H1 (cell line): ENCODE results near the gene SHISA6. TPM values are rescaled to one million over a fixed set of nuclear protein-coding genes. Genes with fewer than 3 reads are reported as not detected.

Experiments
- CTCF ChIA-PET: fragments of 300-600 bp; sonication (Branson Sonifier 250); formaldehyde crosslinking; loops from one replicate; lab custom pipeline; 2021; ENCODE audit not compliant: partially characterized antibody; lab: Charles Lee
- POLR2A ChIA-PET: fragments of 300-600 bp; sonication (Branson Sonifier 250); formaldehyde crosslinking; loops from one replicate; lab custom pipeline; 2021; ENCODE audit warnings: inconsistent platforms; ENCODE audit not compliant: partially characterized antibody; lab: Charles Lee
- DNase-seq, 2 experiments: peaks; one replicate each; pipeline versions ENCODE4 v3.0.0 to v3.0.0-alpha.2; 2010 to 2022; ENCODE audit warnings: low spot score in 2 of 2, low read depth in 1 of 2, mixed read lengths in 1 of 2
- FAIRE-seq: peaks from 2 replicates; lab custom pipeline; 2011; peaks lifted over from hg19 to GRCh38; lab: Jason Lieb, UNC
- H2AFZ ChIP-seq: 2 replicates; pipeline ENCODE4 v1.8.1; 2012; ENCODE audit warnings: low read length, inconsistent platforms
- H2AK5ac ChIP-seq: 2 replicates; pipeline ENCODE4 v1.6.1; 2013; ENCODE audit warnings: low read depth, low read length
- H2BK120ac ChIP-seq: replicated peaks from 2 replicates; pipeline ENCODE3; 2013; ENCODE audit warnings: low read depth, low read length, inconsistent platforms
- H2BK12ac ChIP-seq: 2 replicates; pipeline ENCODE4 v1.6.1; 2013; ENCODE audit warnings: low read depth, low read length
- H2BK15ac ChIP-seq: 2 replicates; pipeline ENCODE4 v1.6.1; 2013; ENCODE audit warnings: low read length
- H2BK20ac ChIP-seq: 2 replicates; pipeline ENCODE4 v1.6.1; 2013; ENCODE audit warnings: low read length
- H2BK5ac ChIP-seq: 2 replicates; pipeline ENCODE4 v1.6.1; 2013; ENCODE audit warnings: low read depth, low read length
- H3K14ac ChIP-seq: 2 replicates; pipeline ENCODE4 v1.6.1; 2013; ENCODE audit warnings: inconsistent platforms; ENCODE audit not compliant: insufficient read length
- H3K18ac ChIP-seq: 2 replicates; pipeline ENCODE4 v1.6.1; 2013; ENCODE audit warnings: low read length; ENCODE audit errors: extremely low read depth
- H3K23ac ChIP-seq: 2 replicates; pipeline ENCODE4 v1.6.1; 2013; ENCODE audit warnings: inconsistent platforms; ENCODE audit not compliant: insufficient read length
- H3K23me2 ChIP-seq: 2 replicates; pipeline ENCODE4 v1.6.1; 2013; ENCODE audit warnings: low read depth, low read length
- H3K27ac ChIP-seq: 2 replicates; pipeline ENCODE4 v1.6.1; 2011; ENCODE audit warnings: low read depth, low read length, inconsistent platforms
- H3K27me3 ChIP-seq, 4 experiments: replicated peaks in 1 of 4; 1 replicate in 1 of 4; 2 replicates in 3 of 4; pipeline versions ENCODE4 v1.6.1 to v1.8.1; 2011 to 2013; ENCODE audit warnings: low read length in 3 of 4, mild to moderate bottlenecking in 3 of 4, inconsistent platforms in 2 of 4, mixed read lengths in 2 of 4, moderate library complexity in 1 of 4; ENCODE audit not compliant: control insufficient read depth in 3 of 4, insufficient read depth in 3 of 4; ENCODE audit errors: extremely low read depth in 1 of 4
- H3K36me3 ChIP-seq, 4 experiments: 2 replicates each; pipeline versions ENCODE4 v1.6.1 to v1.8.1; 2011 to 2013; ENCODE audit warnings: mild to moderate bottlenecking in 4 of 4, low read length in 3 of 4, moderate library complexity in 2 of 4, control low read depth in 1 of 4, inconsistent platforms in 1 of 4; ENCODE audit not compliant: insufficient read depth in 4 of 4, control insufficient read depth in 2 of 4
- H3K4ac ChIP-seq: replicated peaks from 2 replicates; pipeline ENCODE3; 2013; ENCODE audit warnings: low read length, low read depth, mixed read lengths, inconsistent platforms; ENCODE audit not compliant: insufficient read length
- H3K4me1 ChIP-seq, 4 experiments: replicated peaks in 1 of 4; 1 replicate in 1 of 4; 2 replicates in 3 of 4; pipeline versions ENCODE4 v1.6.1 to v1.8.1; 2011 to 2013; ENCODE audit warnings: low read length in 3 of 4, inconsistent platforms in 2 of 4, mixed read lengths in 1 of 4; ENCODE audit not compliant: insufficient read depth in 4 of 4, control insufficient read depth in 3 of 4
- H3K4me2 ChIP-seq, 2 experiments: 2 replicates each; pipeline versions ENCODE4 v1.6.1 to v1.8.1; 2011 to 2013; ENCODE audit warnings: low read depth in 2 of 2, low read length in 2 of 2, control low read depth in 1 of 2, inconsistent platforms in 1 of 2, mild to moderate bottlenecking in 1 of 2; ENCODE audit not compliant: insufficient read depth in 1 of 2
- H3K4me3 ChIP-seq, 4 experiments: fragments of 200-600, 300-600 bp in 1 of 4; sonication (generic), shearing (Covaris generic), sonication (Bioruptor Twin) in 1 of 4; 2 replicates each; pipeline versions ENCODE4 v1.5.1 to v1.8.1; 2011 to 2016; ENCODE audit warnings: low read length in 4 of 4, low read depth in 3 of 4, control low read depth in 2 of 4, inconsistent platforms in 2 of 4, mild to moderate bottlenecking in 2 of 4, mixed read lengths in 1 of 4, moderate library complexity in 1 of 4; ENCODE audit not compliant: insufficient read depth in 2 of 4; ENCODE audit errors: extremely low read depth in 1 of 4
- H3K56ac ChIP-seq: replicated peaks from 2 replicates; pipeline ENCODE3; 2013; ENCODE audit warnings: low read depth, mild to moderate bottlenecking, mixed read lengths, low read length, inconsistent platforms; ENCODE audit not compliant: insufficient read length
- H3K79me1 ChIP-seq: 2 replicates; pipeline ENCODE4 v1.6.1; 2013; ENCODE audit warnings: low read depth, low read length, control low read depth
- H3K79me2 ChIP-seq, 2 experiments: 2 replicates each; pipeline versions ENCODE4 v1.6.1 to v1.8.1; 2012 to 2013; ENCODE audit warnings: low read length in 2 of 2, mild to moderate bottlenecking in 2 of 2, inconsistent platforms in 1 of 2; ENCODE audit not compliant: insufficient read depth in 2 of 2, control insufficient read depth in 1 of 2
- H3K9ac ChIP-seq, 4 experiments: replicated peaks in 1 of 4; 1 replicate in 1 of 4; 2 replicates in 3 of 4; pipeline versions ENCODE4 v1.6.1 to v1.8.1; 2011 to 2013; ENCODE audit warnings: low read depth in 3 of 4, low read length in 3 of 4, control low read depth in 2 of 4, mild to moderate bottlenecking in 2 of 4, moderate library complexity in 2 of 4, inconsistent platforms in 1 of 4; ENCODE audit errors: extremely low read depth in 1 of 4
- H3K9me3 ChIP-seq, 2 experiments: 2 replicates each; pipeline versions ENCODE4 v1.6.1 to v1.8.1; 2012 to 2013; ENCODE audit warnings: mild to moderate bottlenecking in 2 of 2, moderate library complexity in 2 of 2, control low read depth in 1 of 2, inconsistent platforms in 1 of 2, low read depth in 1 of 2, low read length in 1 of 2, mixed read lengths in 1 of 2; ENCODE audit not compliant: insufficient read depth in 2 of 2
- H4K20me1 ChIP-seq, 2 experiments: replicated peaks in 1 of 2; 2 replicates each; pipeline versions ENCODE3 to v1.8.1; 2011 to 2013; ENCODE audit warnings: inconsistent platforms in 2 of 2, low read length in 2 of 2, mild to moderate bottlenecking in 1 of 2; ENCODE audit not compliant: insufficient read depth in 2 of 2, control insufficient read depth in 1 of 2
- H4K5ac ChIP-seq: 2 replicates; pipeline ENCODE4 v1.6.1; 2013; ENCODE audit warnings: low read length, low read depth, mixed read lengths, inconsistent platforms; ENCODE audit not compliant: insufficient read length
- H4K8ac ChIP-seq: 2 replicates; pipeline ENCODE4 v1.8.0; 2013; ENCODE audit warnings: mild to moderate bottlenecking, moderate library complexity, low read length, inconsistent platforms; ENCODE audit not compliant: insufficient read depth; ENCODE audit errors: extremely low read depth
- H4K91ac ChIP-seq: replicated peaks from 2 replicates; pipeline ENCODE3; 2013; ENCODE audit warnings: low read length, mixed read lengths, inconsistent platforms; ENCODE audit not compliant: insufficient read length
- BCL11A ChIP-seq, 2 experiments: IDR thresholded peaks; one replicate each; pipeline ENCODE4 v1.6.1; 2011; ENCODE audit warnings: low read depth in 2 of 2, low read length in 2 of 2, mild to moderate bottlenecking in 2 of 2
- CHD1 ChIP-seq: IDR thresholded peaks from 2 replicates; pipeline ENCODE4 v1.6.1; 2012; ENCODE audit warnings: low read depth, low read length, improper control_type of control experiment
- EGR1 ChIP-seq: IDR thresholded peaks from 2 replicates; pipeline ENCODE4 v1.6.1; 2011; ENCODE audit warnings: low read depth, low read length, borderline replicate concordance
- KDM1A ChIP-seq: fragments of 200-600, 300-600 bp; sonication (generic); IDR thresholded peaks from 2 replicates; pipeline ENCODE4 v1.7.1; 2016; ENCODE audit warnings: mild to moderate bottlenecking, low read length, borderline replicate concordance
- NANOG ChIP-seq: IDR thresholded peaks from 2 replicates; pipeline ENCODE4 v1.6.1; 2011; ENCODE audit warnings: low read length, low read depth, mild to moderate bottlenecking, inconsistent platforms; ENCODE audit not compliant: insufficient read depth, poor library complexity, severe bottlenecking
- SP4 ChIP-seq: IDR thresholded peaks from 2 replicates; pipeline ENCODE4 v1.6.1; 2012; ENCODE audit warnings: low read length, inconsistent platforms
- WGBS, 2 experiments: shearing (Covaris generic) in 1 of 2; methylation state at CpG; one replicate each; pipeline versions ENCODE4 v1.1.6 to v1.1.7; 2013 to 2015; ENCODE audit warnings: low lambda C conversion rate in 2 of 2, mixed read lengths in 2 of 2, inconsistent platforms in 1 of 2, low coverage in 1 of 2, missing lambda C conversion rate in 1 of 2; ENCODE audit not compliant: insufficient replicate concordance in 2 of 2, insufficient coverage in 1 of 2, insufficient read length in 1 of 2; ENCODE audit errors: extremely low coverage in 1 of 2, missing lambda C conversion rate in 1 of 2; 5-methylcytosine and 5-hydroxymethylcytosine counted together
- polyA plus RNA-seq, 7 experiments: library from polyadenylated mRNA; depleted of rRNA in 3 of 7; stranded (reverse) in 5 of 7; unstranded in 2 of 7; fragments of >200 nt in 5 of 7; fragments of 200-250 nt in 2 of 7; gene quantifications; 1 replicate in 5 of 7; 2 replicates in 1 of 7; 4 replicates in 1 of 7; pipeline versions ENCODE4 v1.2.1 to v1.2.3, GENCODE V29; 2011 to 2013; ENCODE audit warnings: missing spikeins in 2 of 7, mixed read lengths in 2 of 7
- total RNA-seq: library from RNA; stranded (reverse); fragmentation: NEBNext Ultra II Directional; extraction: Animal tissue kit (Norgen Biotek cat#: 25700); gene quantifications from 2 replicates; pipeline ENCODE4 v1.2.1, GENCODE V29; 2021
- TF ChIP-seq, protein P1 (sequence below): IDR thresholded peaks from 2 replicates; pipeline ENCODE4 v1.6.1; 2011; ENCODE audit warnings: low read length, improper control_type of control experiment
- TF ChIP-seq, protein P2 (sequence below): IDR thresholded peaks from 2 replicates; pipeline ENCODE4 v1.6.1; 2012; ENCODE audit warnings: low read length, inconsistent platforms

Gene SHISA6
- total and polyA plus RNA-seq, 2 of the 8 experiments (the other 6 are each of a cell fraction or from before 2014, with no cell fraction given), result 2.9 to 4.8 TPM

DNA sequence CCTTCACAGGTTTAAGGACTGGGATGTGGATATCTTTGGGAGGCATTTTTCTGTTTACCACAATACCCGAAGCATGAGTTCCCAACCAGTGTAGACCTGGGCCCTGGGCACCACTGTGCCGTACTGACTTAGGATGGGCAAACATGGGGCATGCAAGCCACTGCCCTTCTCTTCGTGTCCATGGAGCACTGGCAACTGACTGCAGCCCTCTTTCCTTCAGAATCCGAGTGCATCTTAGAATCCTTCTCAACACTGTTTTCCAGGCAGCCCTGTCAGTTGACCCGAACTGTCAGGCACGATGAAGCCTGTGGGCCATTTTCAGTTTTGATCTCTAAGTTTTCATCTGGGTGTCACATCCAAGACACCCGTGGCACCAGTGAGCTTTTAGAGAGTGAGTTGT lies 59.2 kb downstream of the SHISA6 start:
- peaks cover 0 to 2% of the 10 kb centered on the region in 2 experiments for H4K20me1 ChIP-seq
- H3K4me2 ChIP-seq, result no peak overlapping the region
- H2BK12ac ChIP-seq, result no peak overlapping the region
- H4K5ac ChIP-seq, result no peak overlapping the region
- no peak overlapping the region for H3K4ac ChIP-seq
- H3K27ac ChIP-seq, result no peak overlapping the region
- H3K36me3 ChIP-seq, result peaks cover 0 to 2% (median 0%) of the 10 kb centered on the region in 4 experiments; a peak in 1 of 8 replicates
- FAIRE-seq (no peak), DNase-seq (no peak)
- no peak overlapping the region for H3K9ac ChIP-seq
- 90% methylated on average over 7 of the region's 7 CpGs; no CpG with 5 or more reads in 1 of the 2 experiments for WGBS, 2 experiments
- no peak overlapping the region for H4K91ac ChIP-seq
- H3K79me1 ChIP-seq, result no peaks in the 10 kb centered on the region
- H3K79me2 ChIP-seq, result no peaks in the 10 kb centered on the region
- no peaks in the 10 kb centered on the region for H3K27me3 ChIP-seq
- no peak overlapping the region for H3K56ac ChIP-seq
- no peak overlapping the region for H2AFZ ChIP-seq
- ChIA-PET POLR2A (no interaction called here), CTCF (interaction anchor here (1.0 to 5.7 kb wide), 2 partner anchors 416 to 423 kb away, joined by 3 to 48 read pairs; no protein-coding TSS in a partner anchor)
- no peak overlapping the region for H2BK5ac ChIP-seq
- no peak overlapping the region for H2BK120ac ChIP-seq
- H2BK20ac ChIP-seq, result no peak overlapping the region
- H2AK5ac ChIP-seq, result no peak overlapping the region
- 0 out of 4 replicates have a peak, but pooled peaks cover 0 to 4% of the 10 kb centered on the region in 2 experiments for H3K9me3 ChIP-seq
- no peaks in the 10 kb centered on the region for H3K4me1 ChIP-seq
- H3K4me3 ChIP-seq, result no peak overlapping the region
- no peak overlapping the region for H2BK15ac ChIP-seq
- no peak overlapping the region for H3K18ac ChIP-seq
- no peak overlapping the region for H3K23ac ChIP-seq
- no peak overlapping the region for H3K14ac ChIP-seq
- H3K23me2 ChIP-seq, result peaks cover 4% of the 10 kb centered on the region; the same call in 1 of the 2 replicates
- H4K8ac ChIP-seq, result no peak overlapping the region
- TF ChIP-seq KDM1A (no peak), SP4 (no peak), BCL11A (IDR thresholded peaks at IDR 0.05; ENCODE audit: low read depth in 2 of 2, low read length in 2 of 2) (no peak), EGR1 (no peak), CHD1 (no peak), NANOG (no peak)
- TF ChIP-seq, protein P1, sequence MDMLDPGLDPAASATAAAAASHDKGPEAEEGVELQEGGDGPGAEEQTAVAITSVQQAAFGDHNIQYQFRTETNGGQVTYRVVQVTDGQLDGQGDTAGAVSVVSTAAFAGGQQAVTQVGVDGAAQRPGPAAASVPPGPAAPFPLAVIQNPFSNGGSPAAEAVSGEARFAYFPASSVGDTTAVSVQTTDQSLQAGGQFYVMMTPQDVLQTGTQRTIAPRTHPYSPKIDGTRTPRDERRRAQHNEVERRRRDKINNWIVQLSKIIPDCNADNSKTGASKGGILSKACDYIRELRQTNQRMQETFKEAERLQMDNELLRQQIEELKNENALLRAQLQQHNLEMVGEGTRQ, result no peak
- TF ChIP-seq, protein P2, sequence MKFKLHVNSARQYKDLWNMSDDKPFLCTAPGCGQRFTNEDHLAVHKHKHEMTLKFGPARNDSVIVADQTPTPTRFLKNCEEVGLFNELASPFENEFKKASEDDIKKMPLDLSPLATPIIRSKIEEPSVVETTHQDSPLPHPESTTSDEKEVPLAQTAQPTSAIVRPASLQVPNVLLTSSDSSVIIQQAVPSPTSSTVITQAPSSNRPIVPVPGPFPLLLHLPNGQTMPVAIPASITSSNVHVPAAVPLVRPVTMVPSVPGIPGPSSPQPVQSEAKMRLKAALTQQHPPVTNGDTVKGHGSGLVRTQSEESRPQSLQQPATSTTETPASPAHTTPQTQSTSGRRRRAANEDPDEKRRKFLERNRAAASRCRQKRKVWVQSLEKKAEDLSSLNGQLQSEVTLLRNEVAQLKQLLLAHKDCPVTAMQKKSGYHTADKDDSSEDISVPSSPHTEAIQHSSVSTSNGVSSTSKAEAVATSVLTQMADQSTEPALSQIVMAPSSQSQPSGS, result no peak
